ENCODE measurements around the gene ABCB9.

DNA sequence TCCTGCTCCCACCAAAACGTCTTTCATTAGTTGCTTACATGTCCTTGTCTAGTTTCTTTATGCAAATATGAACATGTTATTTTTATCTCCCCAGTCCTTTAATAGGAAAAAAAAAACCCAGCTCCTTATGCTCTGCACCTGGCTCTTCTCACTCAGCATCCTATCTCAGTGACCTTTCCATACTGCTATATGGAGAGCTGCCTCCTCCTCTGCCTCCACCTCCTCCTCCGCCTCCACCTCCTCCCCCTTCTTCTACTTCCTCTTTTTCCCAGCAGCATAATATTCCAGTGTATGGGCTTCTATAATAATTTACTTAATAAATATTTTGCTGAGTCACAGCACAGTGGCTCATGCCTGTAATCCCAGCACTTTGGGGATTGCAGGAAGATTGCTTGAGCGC, 31.5 kb downstream of the ABCB9 start:
- no peak for TF ChIP-seq GLIS3 (CRISPR knock-in tag; IDR thresholded peaks at IDR 0.05)
- TF ChIP-seq ZFP30 (CRISPR knock-in tag; IDR thresholded peaks at IDR 0.05): no peak
- TF ChIP-seq, protein P1, sequence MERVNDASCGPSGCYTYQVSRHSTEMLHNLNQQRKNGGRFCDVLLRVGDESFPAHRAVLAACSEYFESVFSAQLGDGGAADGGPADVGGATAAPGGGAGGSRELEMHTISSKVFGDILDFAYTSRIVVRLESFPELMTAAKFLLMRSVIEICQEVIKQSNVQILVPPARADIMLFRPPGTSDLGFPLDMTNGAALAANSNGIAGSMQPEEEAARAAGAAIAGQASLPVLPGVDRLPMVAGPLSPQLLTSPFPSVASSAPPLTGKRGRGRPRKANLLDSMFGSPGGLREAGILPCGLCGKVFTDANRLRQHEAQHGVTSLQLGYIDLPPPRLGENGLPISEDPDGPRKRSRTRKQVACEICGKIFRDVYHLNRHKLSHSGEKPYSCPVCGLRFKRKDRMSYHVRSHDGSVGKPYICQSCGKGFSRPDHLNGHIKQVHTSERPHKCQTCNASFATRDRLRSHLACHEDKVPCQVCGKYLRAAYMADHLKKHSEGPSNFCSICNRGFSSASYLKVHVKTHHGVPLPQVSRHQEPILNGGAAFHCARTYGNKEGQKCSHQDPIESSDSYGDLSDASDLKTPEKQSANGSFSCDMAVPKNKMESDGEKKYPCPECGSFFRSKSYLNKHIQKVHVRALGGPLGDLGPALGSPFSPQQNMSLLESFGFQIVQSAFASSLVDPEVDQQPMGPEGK (CRISPR knock-in tag; IDR thresholded peaks at IDR 0.05; ENCODE audit: borderline replicate concordance): no peak
- TF ChIP-seq ESRRG (CRISPR knock-in tag; IDR thresholded peaks at IDR 0.05): no peak
- no peak for TF ChIP-seq ZNF70 (CRISPR knock-in tag; IDR thresholded peaks at IDR 0.05)
- no peak for TF ChIP-seq ZFP3 (CRISPR knock-in tag; IDR thresholded peaks at IDR 0.05)
- TF ChIP-seq, protein P2, sequence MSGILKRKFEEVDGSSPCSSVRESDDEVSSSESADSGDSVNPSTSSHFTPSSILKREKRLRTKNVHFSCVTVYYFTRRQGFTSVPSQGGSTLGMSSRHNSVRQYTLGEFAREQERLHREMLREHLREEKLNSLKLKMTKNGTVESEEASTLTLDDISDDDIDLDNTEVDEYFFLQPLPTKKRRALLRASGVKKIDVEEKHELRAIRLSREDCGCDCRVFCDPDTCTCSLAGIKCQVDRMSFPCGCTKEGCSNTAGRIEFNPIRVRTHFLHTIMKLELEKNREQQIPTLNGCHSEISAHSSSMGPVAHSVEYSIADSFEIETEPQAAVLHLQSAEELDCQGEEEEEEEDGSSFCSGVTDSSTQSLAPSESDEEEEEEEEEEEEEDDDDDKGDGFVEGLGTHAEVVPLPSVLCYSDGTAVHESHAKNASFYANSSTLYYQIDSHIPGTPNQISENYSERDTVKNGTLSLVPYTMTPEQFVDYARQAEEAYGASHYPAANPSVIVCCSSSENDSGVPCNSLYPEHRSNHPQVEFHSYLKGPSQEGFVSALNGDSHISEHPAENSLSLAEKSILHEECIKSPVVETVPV (CRISPR knock-in tag; IDR thresholded peaks at IDR 0.05): no peak
- TF ChIP-seq RARB (CRISPR knock-in tag; IDR thresholded peaks at IDR 0.05): no peak
- TF ChIP-seq, protein P3, sequence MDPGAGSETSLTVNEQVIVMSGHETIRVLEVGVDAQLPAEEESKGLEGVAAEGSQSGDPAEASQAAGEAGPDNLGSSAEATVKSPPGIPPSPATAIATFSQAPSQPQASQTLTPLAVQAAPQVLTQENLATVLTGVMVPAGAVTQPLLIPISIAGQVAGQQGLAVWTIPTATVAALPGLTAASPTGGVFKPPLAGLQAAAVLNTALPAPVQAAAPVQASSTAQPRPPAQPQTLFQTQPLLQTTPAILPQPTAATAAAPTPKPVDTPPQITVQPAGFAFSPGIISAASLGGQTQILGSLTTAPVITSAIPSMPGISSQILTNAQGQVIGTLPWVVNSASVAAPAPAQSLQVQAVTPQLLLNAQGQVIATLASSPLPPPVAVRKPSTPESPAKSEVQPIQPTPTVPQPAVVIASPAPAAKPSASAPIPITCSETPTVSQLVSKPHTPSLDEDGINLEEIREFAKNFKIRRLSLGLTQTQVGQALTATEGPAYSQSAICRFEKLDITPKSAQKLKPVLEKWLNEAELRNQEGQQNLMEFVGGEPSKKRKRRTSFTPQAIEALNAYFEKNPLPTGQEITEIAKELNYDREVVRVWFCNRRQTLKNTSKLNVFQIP (CRISPR knock-in tag; IDR thresholded peaks at IDR 0.05; ENCODE audit: borderline replicate concordance, low read depth): no peak
- TF ChIP-seq TOX (CRISPR knock-in tag; IDR thresholded peaks at IDR 0.05; ENCODE audit: borderline replicate concordance): no peak
- TF ChIP-seq, protein P4, sequence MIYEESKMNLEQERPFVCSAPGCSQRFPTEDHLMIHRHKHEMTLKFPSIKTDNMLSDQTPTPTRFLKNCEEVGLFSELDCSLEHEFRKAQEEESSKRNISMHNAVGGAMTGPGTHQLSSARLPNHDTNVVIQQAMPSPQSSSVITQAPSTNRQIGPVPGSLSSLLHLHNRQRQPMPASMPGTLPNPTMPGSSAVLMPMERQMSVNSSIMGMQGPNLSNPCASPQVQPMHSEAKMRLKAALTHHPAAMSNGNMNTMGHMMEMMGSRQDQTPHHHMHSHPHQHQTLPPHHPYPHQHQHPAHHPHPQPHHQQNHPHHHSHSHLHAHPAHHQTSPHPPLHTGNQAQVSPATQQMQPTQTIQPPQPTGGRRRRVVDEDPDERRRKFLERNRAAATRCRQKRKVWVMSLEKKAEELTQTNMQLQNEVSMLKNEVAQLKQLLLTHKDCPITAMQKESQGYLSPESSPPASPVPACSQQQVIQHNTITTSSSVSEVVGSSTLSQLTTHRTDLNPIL (CRISPR knock-in tag; IDR thresholded peaks at IDR 0.05; ENCODE audit: low read depth): no peak
- TF ChIP-seq ZC3H10 (CRISPR knock-in tag; IDR thresholded peaks at IDR 0.05): no peak

Measured in SK-N-SH treated with all-trans-retinoic acid at 6 μM for 48 hours (cell line).